ENCODE data around the gene CNTN2.
A peak's percentile ranks its signal among the peaks of the same experiment; 100 is the strongest.

DNA sequence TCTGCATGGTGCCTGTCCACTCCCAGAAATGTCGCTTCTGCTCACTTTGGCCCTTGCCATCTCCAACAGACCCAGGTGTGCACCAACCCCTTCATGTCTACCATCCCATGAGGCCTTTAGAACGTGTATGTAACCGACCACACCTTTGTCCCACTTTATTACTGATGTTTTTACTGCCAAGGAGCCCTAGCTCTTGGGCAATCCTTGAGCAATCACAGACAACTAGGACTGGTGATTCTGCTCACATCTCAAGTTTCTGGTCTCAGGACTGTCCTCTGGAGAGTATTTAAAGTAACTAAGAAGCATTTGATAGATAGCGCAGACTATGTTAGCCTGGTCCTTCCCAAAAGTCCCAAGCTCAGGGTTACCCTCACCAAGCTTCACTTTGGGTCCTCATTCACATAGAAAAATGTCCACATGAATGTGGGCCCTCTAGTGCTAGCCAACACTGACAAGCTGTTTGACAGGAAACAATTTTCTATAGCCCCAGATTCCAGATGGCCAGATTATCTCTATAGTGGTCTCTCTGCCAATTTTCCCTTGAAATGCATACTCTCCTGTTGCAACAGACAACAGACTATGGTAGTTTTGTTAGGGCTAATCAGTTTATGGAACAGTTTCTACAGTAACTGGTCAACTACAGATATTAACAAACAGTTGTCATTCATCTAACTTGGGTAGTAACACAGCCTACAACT is 48.2 kb downstream of the CNTN2 start:
- TF ChIP-seq CTCF (conservative IDR thresholded peaks at IDR 0.05; ENCODE audit: low read depth, low read length) (no peak), RFX5 (IDR thresholded peaks at IDR 0.05; ENCODE audit: low read depth, low read length) (no peak), CEBPB (IDR thresholded peaks at IDR 0.05; ENCODE audit: low read depth, low read length) (peak; percentile 70), MAZ (IDR thresholded peaks at IDR 0.05; ENCODE audit: borderline replicate concordance, low read depth, low read length) (no peak), RAD21 (IDR thresholded peaks at IDR 0.05; ENCODE audit: low read length) (no peak), BHLHE40 (IDR thresholded peaks at IDR 0.05; ENCODE audit: low read depth, low read length) (no peak), POLR2A (IDR thresholded peaks at IDR 0.05; ENCODE audit: low read depth, low read length) (no peak), MAFK (IDR thresholded peaks at IDR 0.05; ENCODE audit: low read depth, low read length) (no peak), USF2 (IDR thresholded peaks at IDR 0.05; ENCODE audit: low read depth, low read length) (no peak), RCOR1 (IDR thresholded peaks at IDR 0.05; ENCODE audit: insufficient replicate concordance, low read length) (no peak), CHD1 (IDR thresholded peaks at IDR 0.05; ENCODE audit: low read depth, low read length) (no peak), NFE2L2 (IDR thresholded peaks at IDR 0.05; ENCODE audit: low read depth, low read length) (no peak), SMC3 (IDR thresholded peaks at IDR 0.05; ENCODE audit: low read depth, low read length) (no peak), FOS (IDR thresholded peaks at IDR 0.05; ENCODE audit: low read depth, low read length) (no peak)
